ENCODE measurements around the gene CD22. TPM values are rescaled to one million over a fixed set of nuclear protein-coding genes. Genes with fewer than 3 reads are reported as not detected.

The CD22 gene
- total and polyA plus RNA-seq, 2 of the 13 experiments (the other 11 are each of a cell fraction or from before 2014, with no cell fraction given), result 0.71 to 1.7 TPM

DNA sequence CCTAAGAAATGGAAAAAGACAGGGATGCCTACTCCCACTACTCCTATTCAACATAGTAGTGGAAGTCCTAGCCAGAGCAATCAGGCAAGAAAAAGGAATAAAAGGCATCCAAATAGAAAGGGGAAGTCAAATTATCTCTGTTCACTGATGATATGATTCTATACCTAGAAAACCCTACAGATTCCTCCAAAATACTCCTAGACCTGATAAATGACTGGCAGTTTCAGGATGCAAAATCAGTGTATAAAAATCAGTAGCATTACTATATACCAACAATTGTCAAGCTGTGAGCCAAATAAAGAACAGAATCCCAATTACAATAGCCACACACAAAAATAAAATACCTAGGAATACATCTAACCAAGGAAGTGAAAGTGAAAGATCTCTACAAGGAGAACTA is 40.5 kb downstream of the CD22 start:
- Histone ChIP-seq H3K9me3 (ENCODE audit: low read length) (no peaks in the 10 kb centered on the region), H3K36me3 (replicated peaks in 1 of 2; ENCODE audit: control insufficient read depth in 1 of 2, insufficient read depth in 2 of 2, low read length in 2 of 2) (no peaks in the 10 kb centered on the region), H3K4me2 (ENCODE audit: low read depth, low read length) (no peak overlapping the region), H4K20me1 (ENCODE audit: insufficient read depth, low read length) (no peaks in the 10 kb centered on the region), H2AFZ (ENCODE audit: low read length) (no peak overlapping the region), H3K9ac (ENCODE audit: insufficient read depth, low read depth, low read length) (no peak overlapping the region), H3K79me2 (ENCODE audit: insufficient read depth, low read length) (no peaks in the 10 kb centered on the region), H3K4me3 (replicated peaks in 1 of 3; ENCODE audit: insufficient read depth in 1 of 3, low read depth in 2 of 3, low read length in 3 of 3) (no peak overlapping the region), H3K4me1 (ENCODE audit: insufficient read depth, low read length) (peaks cover under 1% of the 10 kb centered on the region; the same call in 1 of the 2 replicates), H3K27me3 (ENCODE audit: control insufficient read depth in 1 of 2, insufficient read depth in 2 of 2, low read length in 2 of 2) (peaks cover 0 to 8% of the 10 kb centered on the region in 2 experiments; a peak in 1 of 5 replicates), H3K27ac (ENCODE audit: extremely low read length, insufficient read depth, low read length) (no peak overlapping the region)
- no peak for TF ChIP-seq ZNF292 (CRISPR knock-in tag; IDR thresholded peaks at IDR 0.05; ENCODE audit: borderline replicate concordance, low read depth)
- TF ChIP-seq MEIS2 (CRISPR knock-in tag; IDR thresholded peaks at IDR 0.05), result no peak
- no peak for TF ChIP-seq ZNF7 (CRISPR knock-in tag; IDR thresholded peaks at IDR 0.05)
- TF ChIP-seq KDM5B (CRISPR knock-in tag; IDR thresholded peaks at IDR 0.05; ENCODE audit: borderline replicate concordance), result no peak
- no peak for TF ChIP-seq SRSF9 (IDR thresholded peaks at IDR 0.05; ENCODE audit: borderline replicate concordance, insufficient read depth, low read depth, low read length, poor library complexity, severe bottlenecking)
- TF ChIP-seq KMT2B (CRISPR knock-in tag; IDR thresholded peaks at IDR 0.05), result no peak
- TF ChIP-seq RBM22 (optimal IDR thresholded peaks at IDR 0.05; ENCODE audit: low read length), result no peak
- no peak for TF ChIP-seq HNRNPH1 (optimal IDR thresholded peaks at IDR 0.05; ENCODE audit: low read depth, low read length)
- no peak for TF ChIP-seq GTF3A (CRISPR knock-in tag; conservative IDR thresholded peaks at IDR 0.05)
- TF ChIP-seq TRIM24 (CRISPR knock-in tag; IDR thresholded peaks at IDR 0.05), result no peak
- no peak for TF ChIP-seq HOXA5 (CRISPR knock-in tag; IDR thresholded peaks at IDR 0.05)
- TF ChIP-seq RBAK (CRISPR knock-in tag; IDR thresholded peaks at IDR 0.05), result no peak
- TF ChIP-seq ZNF430 (CRISPR knock-in tag; IDR thresholded peaks at IDR 0.05), result no peak
- no peak for TF ChIP-seq PPARG (CRISPR knock-in tag; conservative IDR thresholded peaks at IDR 0.05)
- TF ChIP-seq NFIC (IDR thresholded peaks at IDR 0.05; ENCODE audit: low read length), result no peak
- no peak for TF ChIP-seq JDP2 (CRISPR knock-in tag; IDR thresholded peaks at IDR 0.05; ENCODE audit: borderline replicate concordance)
- TF ChIP-seq YY1 (IDR thresholded peaks at IDR 0.05; ENCODE audit: insufficient read depth, insufficient replicate concordance, low read depth, low read length), result no peak
- POLR2A ChIA-PET, result no interaction called here
- no peak for DNase-seq (ENCODE audit: low spot score)
- no peak for FAIRE-seq
- BruUV-seq (replicated peaks), result no TSS peak
- no peak for ATAC-seq
- in situ Hi-C loops (cut with HindIII; ENCODE audit: extremely low pct_ligation_motif_present, low pct_unique_long_range_greater_than_20kb), result no loop called here
- intact Hi-C loops (cut with micrococcal nuclease; ENCODE audit: unreplicated experiment), result no loop called here
- CTCF ChIA-PET (ENCODE audit: low intra/inter-chr PET ratio, low total read pairs), result no interaction called here

All from HepG2 (cell line).